Stimulated activated CD8-positive, alpha-beta memory T cell treated with anti-CD3 and anti-CD28 coated beads, Interleukin-2, amount 100 ng/mL, for 1 hour (primary cell): ENCODE results near the gene PABPC1L.

ENCODE experiments used
- DNase-seq, 2 donors: peaks; one replicate each; pipeline ENCODE4 v3.0.0-alpha.2; 2020; ENCODE audit warnings: low read depth in 2 of 2

PABPC1L gene

GRCh38 chr20:44942264-44942973 is 32.6 kb downstream of the PABPC1L start:
- DNase-seq: no peak

GRCh38 chr20:44943828-44944227 is 34.0 kb downstream of the PABPC1L start:
- no peak for DNase-seq

- no peak for DNase-seq
These were observed 35.4 kb downstream of the PABPC1L start for GRCh38 chr20:44945261-44945660.

- no peak for DNase-seq
These were observed 36.5 kb downstream of the PABPC1L start for GRCh38 chr20:44946271-44946852.

GRCh38 chr20:44948107-44948506 is 38.2 kb downstream of the PABPC1L start:
- no peak for DNase-seq

GRCh38 chr20:44948513-44948912 is 38.7 kb downstream of the PABPC1L start:
- no peak for DNase-seq

- no peak for DNase-seq
These were observed 40.5 kb downstream of the PABPC1L start for GRCh38 chr20:44950368-44950767.

- no peak for DNase-seq
These were observed 42.9 kb downstream of the PABPC1L start for GRCh38 chr20:44952731-44953130.

GRCh38 chr20:44954211-44954610 is 44.4 kb downstream of the PABPC1L start:
- no peak for DNase-seq

GRCh38 chr20:44955270-44955669 is 45.4 kb downstream of the PABPC1L start:
- DNase-seq: no peak

- no peak for DNase-seq
These were observed 46.5 kb downstream of the PABPC1L start for GRCh38 chr20:44956410-44956809.

GRCh38 chr20:44958276-44958675 is 48.4 kb downstream of the PABPC1L start:
- DNase-seq: no peak

- no peak for DNase-seq
These were observed 49.3 kb downstream of the PABPC1L start for GRCh38 chr20:44959082-44959637.

GRCh38 chr20:44959638-44960102 is 49.8 kb downstream of the PABPC1L start:
- DNase-seq: peak; percentile 13 to 42

GRCh38 chr20:44960103-44960852 is 50.4 kb downstream of the PABPC1L start, which contains the start of gene TOMM34:
TSS of gene TOMM34 (minus strand) at chr20:44960397. CDS start at chr20:44960333, 64 bp downstream.
- peak; percentile 84 to 92 for DNase-seq

- no peak for DNase-seq
These were observed 51.4 kb downstream of the PABPC1L start for GRCh38 chr20:44961011-44961869.

- no peak for DNase-seq
These were observed 52.0 kb downstream of the PABPC1L start for GRCh38 chr20:44961870-44962267.

GRCh38 chr20:44962483-44962882 is 52.6 kb downstream of the PABPC1L start:
- no peak for DNase-seq

- no peak for DNase-seq
These were observed 53.7 kb downstream of the PABPC1L start for GRCh38 chr20:44963325-44964215.

- no peak for DNase-seq
These were observed 55.8 kb downstream of the PABPC1L start for GRCh38 chr20:44965651-44966029.
